Epidermal melanocyte (primary cell): ENCODE results near the gene MOCS3.

Experiments
- DNase-seq: peaks from one replicate; pipeline ENCODE4 v3.0.0; 2011; ENCODE audit warnings: low spot score; ENCODE audit not compliant: insufficient read length

MOCS3 gene

GRCh38 chr20:50980851-50981713 is 22.5 kb downstream of the MOCS3 start:
- no peak for DNase-seq

GRCh38 chr20:50981714-50982048 is 23.1 kb downstream of the MOCS3 start:
- DNase-seq, result no peak

- DNase-seq, result no peak
Measured at GRCh38 chr20:50982363-50982762, 23.7 kb downstream of the MOCS3 start.

GRCh38 chr20:50983321-50983720 is 24.7 kb downstream of the MOCS3 start:
- DNase-seq, result no peak

GRCh38 chr20:50987493-50988210 is 29.0 kb downstream of the MOCS3 start:
- peak; percentile 71 for DNase-seq

GRCh38 chr20:50991076-50991475 is 32.5 kb downstream of the MOCS3 start:
- DNase-seq, result no peak

- DNase-seq, result no peak
Measured at GRCh38 chr20:50992336-50992732, 33.7 kb downstream of the MOCS3 start.

GRCh38 chr20:50992733-50993457 is 34.3 kb downstream of the MOCS3 start:
- no peak for DNase-seq

- DNase-seq, result no peak
Measured at GRCh38 chr20:50993876-50994275, 35.3 kb downstream of the MOCS3 start.

- no peak for DNase-seq
Measured at GRCh38 chr20:50995506-50995905, 36.9 kb downstream of the MOCS3 start.

GRCh38 chr20:50996901-50997865 is 38.6 kb downstream of the MOCS3 start:
- no peak for DNase-seq

GRCh38 chr20:50999355-50999754 is 40.7 kb downstream of the MOCS3 start:
- no peak for DNase-seq

- no peak for DNase-seq
Measured at GRCh38 chr20:51001430-51002265, 43.0 kb downstream of the MOCS3 start.

GRCh38 chr20:51002633-51003032 is 44.0 kb downstream of the MOCS3 start:
- no peak for DNase-seq

GRCh38 chr20:51003753-51004152 is 45.1 kb downstream of the MOCS3 start:
- no peak for DNase-seq

GRCh38 chr20:51004305-51004727 is 45.7 kb downstream of the MOCS3 start:
- no peak for DNase-seq

GRCh38 chr20:51004781-51005180 is 46.2 kb downstream of the MOCS3 start:
- DNase-seq, result no peak

GRCh38 chr20:51005214-51005613 is 46.6 kb downstream of the MOCS3 start:
- no peak for DNase-seq

- no peak for DNase-seq
Measured at GRCh38 chr20:51008718-51009117, 50.1 kb downstream of the MOCS3 start.
